GM04503 (cell line): ENCODE results near the gene TMEM204.
"Not testable (repeated sequence)": the region's sequence is repeated elsewhere in the genome, so short reads cannot be mapped to it uniquely, and the experiment has no call there.

Experiments used
- DNase-seq: peaks from one replicate; pipeline ENCODE4 v3.0.0-alpha.2; 2012; ENCODE audit warnings: low read depth

TMEM204 gene

GRCh38 chr16:1595511-1595910 lies 62.0 kb downstream of the TMEM204 start:
- DNase-seq, result not testable (repeated sequence)

DNA sequence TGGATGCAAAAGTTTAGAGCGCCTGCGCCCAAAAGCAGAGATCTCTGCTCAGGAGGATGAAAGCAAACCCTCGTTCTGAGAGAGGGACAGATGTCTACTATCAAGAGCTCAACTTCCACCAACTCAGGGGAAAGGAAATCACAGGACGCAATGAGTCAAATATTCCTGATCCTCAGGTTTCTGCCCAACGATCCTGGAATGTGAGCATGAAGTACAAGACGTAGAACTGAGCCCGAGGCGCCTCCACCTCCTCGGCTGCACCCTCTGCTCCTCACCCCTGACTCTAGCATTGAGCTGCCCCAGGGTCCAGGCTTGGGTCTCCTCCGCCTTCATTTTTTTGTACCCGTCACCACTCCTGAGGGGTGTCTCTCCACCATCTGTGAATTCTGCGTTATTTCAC lies 63.0 kb downstream of the TMEM204 start:
- no peak for DNase-seq

DNA sequence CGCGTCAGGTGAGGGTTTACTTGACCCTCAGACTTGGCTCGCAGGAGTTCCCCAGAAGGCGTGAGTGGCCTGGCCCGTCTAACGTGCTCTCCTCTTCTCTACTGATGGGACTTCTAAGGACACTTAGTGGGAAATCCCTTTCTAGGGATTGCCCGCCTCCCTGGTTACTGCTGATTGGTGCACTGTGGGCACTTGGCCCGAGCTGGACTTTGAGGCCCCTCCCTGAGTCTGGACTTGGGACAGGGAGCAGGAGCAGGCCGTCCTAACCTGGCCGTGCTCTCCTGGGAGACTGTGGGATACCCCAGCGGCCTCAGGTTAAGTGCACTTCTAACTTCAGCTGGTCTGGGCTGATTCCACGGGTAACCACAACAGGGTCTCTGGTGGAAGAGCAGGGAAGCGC lies 63.7 kb downstream of the TMEM204 start:
- no peak for DNase-seq

- no peak for DNase-seq
Observed at GRCh38 chr16:1601031-1601430, 67.6 kb downstream of the TMEM204 start.

- DNase-seq, result no peak
Observed at GRCh38 chr16:1601489-1601888, 68.0 kb downstream of the TMEM204 start.

DNA sequence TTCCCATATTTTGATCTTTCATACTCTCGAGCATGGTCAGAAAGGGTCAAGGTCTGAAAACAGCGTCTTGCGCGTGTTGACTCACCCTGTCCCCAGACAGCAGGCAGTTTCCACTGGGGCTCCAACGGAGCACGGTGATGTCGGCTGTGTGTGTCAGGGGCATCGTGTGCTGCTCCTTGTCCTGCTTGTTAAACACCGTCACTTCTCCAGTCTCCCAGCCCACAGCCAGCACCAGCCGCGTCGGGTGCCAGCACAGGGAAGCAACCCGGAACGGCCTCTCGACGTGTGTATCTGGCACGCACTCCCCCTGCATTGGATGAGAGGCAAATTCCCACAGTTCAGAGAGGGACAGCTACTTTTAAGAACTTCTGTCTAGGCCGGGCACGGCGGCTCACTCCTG lies 68.8 kb downstream of the TMEM204 start:
- DNase-seq, result no peak
